HCT116 (cell line): ENCODE results near the gene ZFHX3. TPM values are rescaled to one million over a fixed set of nuclear protein-coding genes. Genes with fewer than 3 reads are reported as not detected.

Experiments used
- ATAC-seq: fragments of 200-7000 bp; cut with Tn5 transposase; 2 replicates; pipeline ENCODE4 v1.9.1; 2020; ENCODE audit warnings: mild to moderate bottlenecking, moderate library complexity
- BruUV-seq: library from RNA; stranded (reverse); fragments of 400-500 nt; replicated peaks from 2 replicates; lab custom pipeline; 2021; lab: Mats Ljungman, UMichigan
- CTCF ChIA-PET: fragments of 300-600 bp; sonication (Branson Sonifier 250); formaldehyde crosslinking; loops from one replicate; lab custom pipeline; 2021; ENCODE audit warnings: antibody characterized with exemption; lab: Charles Lee
- POLR2A ChIA-PET: fragments of 300-600, 350-600 bp; sonication (Branson Sonifier 250); formaldehyde crosslinking; loops from one replicate; lab custom pipeline; 2021; ENCODE audit warnings: antibody characterized with exemption; lab: Charles Lee
- RAD21 ChIA-PET, 2 experiments: fragments of 300-600 bp; sonication (Branson Sonifier 250); formaldehyde crosslinking; loops; one replicate each; lab custom pipeline; 2023; ENCODE audit warnings: low total read pairs in 2 of 2; ENCODE audit not compliant: uncharacterized antibody in 2 of 2, unreplicated experiment in 2 of 2, low non-redundant PET in 1 of 2; lab: Charles Lee
- DNase-seq: peaks from one replicate; pipeline ENCODE4 v3.0.0-alpha.2; 2010; ENCODE audit warnings: low read depth, low spot score
- H2AFZ ChIP-seq: fragments of 200-600 bp; shearing (Covaris generic), sonication (generic); 2 replicates; pipeline ENCODE4 v1.6.1; 2017; ENCODE audit warnings: low read depth, mixed run types, mixed read lengths, antibody characterized with exemption, low read length; ENCODE audit not compliant: poor library complexity, severe bottlenecking
- H3K27ac ChIP-seq: 2 replicates; pipeline ENCODE4 v1.5.1; 2012; ENCODE audit warnings: low read depth, low read length
- H3K27me3 ChIP-seq: fragments of 200-600 bp; sonication (generic); 2 replicates; pipeline ENCODE4 v1.6.1; 2016; ENCODE audit warnings: mixed run types, low read length, mixed read lengths; ENCODE audit not compliant: insufficient read depth
- H3K36me3 ChIP-seq, 2 experiments: fragments of 200-500 bp in 1 of 2; fragments of 200-600 bp in 1 of 2; sonication (Bioruptor generic) in 1 of 2; sonication (generic) in 1 of 2; 2 replicates each; pipeline versions ENCODE4 v1.5.1 to v1.6.1; 2014 to 2016; ENCODE audit warnings: low read length in 2 of 2, inconsistent platforms in 1 of 2, mixed read lengths in 1 of 2, mixed run types in 1 of 2; ENCODE audit not compliant: insufficient read depth in 2 of 2, control insufficient read depth in 1 of 2
- H3K4me1 ChIP-seq, 2 experiments: fragments of 200-600 bp in 1 of 2; sonication (generic) in 1 of 2; 2 replicates each; pipeline versions ENCODE4 v1.5.1 to v1.6.1; 2012 to 2017; ENCODE audit warnings: low read length in 2 of 2, inconsistent platforms in 1 of 2, mild to moderate bottlenecking in 1 of 2, mixed read lengths in 1 of 2, mixed run types in 1 of 2, moderate library complexity in 1 of 2; ENCODE audit not compliant: insufficient read depth in 2 of 2, control insufficient read depth in 1 of 2
- H3K4me2 ChIP-seq: fragments of 200-600 bp; sonication (generic); 2 replicates; pipeline ENCODE4 v1.6.1; 2017; ENCODE audit warnings: mixed run types, low read length, mixed read lengths
- H3K4me3 ChIP-seq, 2 experiments: fragments of 200-600 bp in 1 of 2; sonication (generic) in 1 of 2; replicated peaks in 1 of 2; 2 replicates each; pipeline ENCODE4 v1.5.1; 2011 to 2016; ENCODE audit warnings: low read length in 2 of 2, control low read depth in 1 of 2, low read depth in 1 of 2, mild to moderate bottlenecking in 1 of 2, mixed read lengths in 1 of 2, mixed run types in 1 of 2
- H3K79me2 ChIP-seq: fragments of 200-600 bp; sonication (generic); 2 replicates; pipeline ENCODE4 v1.6.1; 2017; ENCODE audit warnings: mild to moderate bottlenecking, mixed run types, low read length, moderate library complexity, mixed read lengths; ENCODE audit not compliant: insufficient read depth
- H3K9ac ChIP-seq: fragments of 200-600 bp; sonication (generic); 2 replicates; pipeline ENCODE4 v1.6.1; 2016; ENCODE audit warnings: low read length, mixed read lengths
- H3K9me2 ChIP-seq: fragments of 200-600 bp; sonication (generic), shearing (Covaris generic); 2 replicates; pipeline ENCODE4 v1.6.1; 2017; ENCODE audit warnings: mixed run types, mild to moderate bottlenecking, moderate library complexity; ENCODE audit not compliant: insufficient read depth
- H3K9me3 ChIP-seq, 2 experiments: fragments of 200-500 bp in 1 of 2; fragments of 200-600 bp in 1 of 2; sonication (Bioruptor generic) in 1 of 2; sonication (generic) in 1 of 2; 2 replicates each; pipeline ENCODE4 v1.6.1; 2014 to 2017; ENCODE audit warnings: low read length in 2 of 2, mixed read lengths in 2 of 2, inconsistent platforms in 1 of 2, low read depth in 1 of 2, mild to moderate bottlenecking in 1 of 2, mixed run types in 1 of 2, moderate library complexity in 1 of 2; ENCODE audit not compliant: control insufficient read depth in 1 of 2, insufficient read depth in 1 of 2
- H4K20me1 ChIP-seq: fragments of 200-600 bp; sonication (generic), shearing (Covaris generic); 2 replicates; pipeline ENCODE4 v1.6.1; 2017; ENCODE audit warnings: mixed run types, mild to moderate bottlenecking, moderate library complexity; ENCODE audit not compliant: insufficient read depth
- ATF3 ChIP-seq: IDR thresholded peaks from 2 replicates; pipeline ENCODE4 v1.6.1; 2012
- CBX3 ChIP-seq: IDR thresholded peaks from 2 replicates; pipeline ENCODE4 v1.6.1; 2012; ENCODE audit warnings: low read depth
- CEBPB ChIP-seq: IDR thresholded peaks from 2 replicates; pipeline ENCODE4 v1.6.1; 2012; ENCODE audit warnings: low read depth
- EGR1 ChIP-seq: IDR thresholded peaks from 2 replicates; pipeline ENCODE4 v1.6.1; 2012; ENCODE audit warnings: low read depth
- ELF1 ChIP-seq: IDR thresholded peaks from 2 replicates; pipeline ENCODE4 v1.6.1; 2012; ENCODE audit warnings: low read depth, borderline replicate concordance
- EZH2phosphoT487 ChIP-seq: fragments of 200-600 bp; IDR thresholded peaks from 2 replicates; pipeline ENCODE4 v1.6.1; 2018; ENCODE audit warnings: antibody characterized with exemption, borderline replicate concordance
- FOSL1 ChIP-seq: IDR thresholded peaks from 2 replicates; pipeline ENCODE4 v1.6.1; 2012; ENCODE audit warnings: low read depth
- JUND ChIP-seq: IDR thresholded peaks from 2 replicates; pipeline ENCODE4 v1.6.1; 2012
- POLR2A ChIP-seq: IDR thresholded peaks from 2 replicates; pipeline ENCODE4 v1.7.0; 2011; ENCODE audit warnings: borderline replicate concordance; ENCODE audit not compliant: insufficient read depth, insufficient read length; ENCODE audit errors: extremely low read depth
- RAD21 ChIP-seq: IDR thresholded peaks from 2 replicates; pipeline ENCODE4 v1.6.1; 2012; ENCODE audit warnings: low read depth, mild to moderate bottlenecking
- REST ChIP-seq: IDR thresholded peaks from 2 replicates; pipeline ENCODE4 v1.6.1; 2012; ENCODE audit warnings: low read depth
- SP1 ChIP-seq: IDR thresholded peaks from 2 replicates; pipeline ENCODE4 v1.6.1; 2012; ENCODE audit warnings: low read depth
- SRF ChIP-seq: IDR thresholded peaks from 2 replicates; pipeline ENCODE4 v1.6.1; 2012; ENCODE audit warnings: low read depth
- TCF7L2 ChIP-seq: IDR thresholded peaks from 2 replicates; pipeline ENCODE4 v1.7.0; 2011; ENCODE audit warnings: borderline replicate concordance, inconsistent platforms; ENCODE audit not compliant: insufficient read depth, insufficient read length; ENCODE audit errors: extremely low read depth
- YY1 ChIP-seq: IDR thresholded peaks from 2 replicates; pipeline ENCODE4 v1.6.1; 2011; ENCODE audit warnings: low read length, low read depth, moderate library complexity, mild to moderate bottlenecking; ENCODE audit not compliant: insufficient replicate concordance; ENCODE audit errors: extremely low read depth
- ZFX ChIP-seq: fragments of 450-650 bp; IDR thresholded peaks from 2 replicates; pipeline ENCODE4 v1.6.1; 2017
- ZNF274 ChIP-seq: fragments of 200-500 bp; sonication (Bioruptor generic); IDR thresholded peaks from 2 replicates; pipeline ENCODE4 v1.6.1; 2014; ENCODE audit warnings: mild to moderate bottlenecking, low read depth, low read length, inconsistent platforms
- intact Hi-C: fragments of 100-400 bp; cut with micrococcal nuclease; formaldehyde crosslinking; loops from 2 replicates; pipeline ENCODE4 v1.10.0; 2022
- total RNA-seq: library from RNA; stranded (reverse); gene quantifications from one replicate; pipeline ENCODE4 v1.2.1, GENCODE V29; 2021; ENCODE audit not compliant: unreplicated experiment
- TF ChIP-seq, protein P1 (sequence below), 3 experiments: fragments of 200-600 bp in 1 of 3; sonication (generic) in 1 of 3; IDR thresholded peaks in 2 of 3; conservative IDR thresholded peaks in 1 of 3; 2 replicates each; pipeline ENCODE4 v1.5.1; 2012 to 2017; ENCODE audit warnings: low read depth in 2 of 3, low read length in 2 of 3, antibody characterized with exemption in 1 of 3, borderline replicate concordance in 1 of 3, control low read depth in 1 of 3, mild to moderate bottlenecking in 1 of 3, mixed read lengths in 1 of 3, mixed run types in 1 of 3, moderate library complexity in 1 of 3; ENCODE audit not compliant: insufficient read depth in 1 of 3

Gene ZFHX3
- total RNA-seq, 1 experiment from 2014 or later = 6.3 TPM

DNA sequence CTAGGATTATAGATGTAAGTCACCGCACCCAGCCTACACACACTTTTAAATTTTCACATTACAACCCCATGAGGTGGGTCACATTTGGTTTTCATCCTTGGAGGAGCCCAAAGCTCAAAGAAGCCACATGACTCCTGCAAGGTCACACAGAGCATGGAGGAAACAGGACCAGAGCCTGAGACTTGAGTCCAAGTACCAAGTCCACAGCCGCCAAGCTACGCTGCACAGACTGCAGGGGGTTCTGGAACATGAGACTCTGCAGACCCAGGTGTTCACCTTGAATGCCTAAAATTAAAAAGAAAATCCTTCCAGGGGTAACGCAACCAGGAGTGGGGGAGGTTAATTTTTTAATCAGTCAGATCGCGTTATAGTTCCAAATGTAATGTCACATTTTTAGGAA, 150.2 kb downstream of the ZFHX3 start:
- no peak overlapping the region for H3K4me2 ChIP-seq
- no peaks in the 10 kb centered on the region for H3K9me2 ChIP-seq
- TF ChIP-seq EZH2phosphoT487 (no peak), TCF7L2 (no peak), SP1 (no peak), ZFX (no peak), SRF (no peak), CBX3 (no peak), RAD21 (no peak), FOSL1 (no peak), YY1 (no peak), ELF1 (no peak), CEBPB (no peak), EGR1 (no peak), JUND (no peak), ZNF274 (no peak), ATF3 (no peak), REST (no peak), POLR2A (no peak)
- TF ChIP-seq, protein P1, sequence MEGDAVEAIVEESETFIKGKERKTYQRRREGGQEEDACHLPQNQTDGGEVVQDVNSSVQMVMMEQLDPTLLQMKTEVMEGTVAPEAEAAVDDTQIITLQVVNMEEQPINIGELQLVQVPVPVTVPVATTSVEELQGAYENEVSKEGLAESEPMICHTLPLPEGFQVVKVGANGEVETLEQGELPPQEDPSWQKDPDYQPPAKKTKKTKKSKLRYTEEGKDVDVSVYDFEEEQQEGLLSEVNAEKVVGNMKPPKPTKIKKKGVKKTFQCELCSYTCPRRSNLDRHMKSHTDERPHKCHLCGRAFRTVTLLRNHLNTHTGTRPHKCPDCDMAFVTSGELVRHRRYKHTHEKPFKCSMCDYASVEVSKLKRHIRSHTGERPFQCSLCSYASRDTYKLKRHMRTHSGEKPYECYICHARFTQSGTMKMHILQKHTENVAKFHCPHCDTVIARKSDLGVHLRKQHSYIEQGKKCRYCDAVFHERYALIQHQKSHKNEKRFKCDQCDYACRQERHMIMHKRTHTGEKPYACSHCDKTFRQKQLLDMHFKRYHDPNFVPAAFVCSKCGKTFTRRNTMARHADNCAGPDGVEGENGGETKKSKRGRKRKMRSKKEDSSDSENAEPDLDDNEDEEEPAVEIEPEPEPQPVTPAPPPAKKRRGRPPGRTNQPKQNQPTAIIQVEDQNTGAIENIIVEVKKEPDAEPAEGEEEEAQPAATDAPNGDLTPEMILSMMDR (IDR thresholded peaks at IDR 0.05 in 2 of 3, conservative IDR thresholded peaks at IDR 0.05 in 1 of 3; ENCODE audit: borderline replicate concordance in 1 of 3, insufficient read depth in 1 of 3, low read depth in 2 of 3, low read length in 2 of 3) = no peak
- RAD21 ChIA-PET = no interaction called here
- DNase-seq (no peak), ATAC-seq (no peak)
- H3K27ac ChIP-seq = no peak overlapping the region
- H3K36me3 ChIP-seq = no peaks in the 10 kb centered on the region
- H3K4me3 ChIP-seq = no peak overlapping the region
- POLR2A ChIA-PET = no interaction called here
- CTCF ChIA-PET = no interaction called here
- no peaks in the 10 kb centered on the region for H4K20me1 ChIP-seq
- no peaks in the 10 kb centered on the region for H3K4me1 ChIP-seq
- H3K9me3 ChIP-seq = no peaks in the 10 kb centered on the region
- H3K79me2 ChIP-seq = no peaks in the 10 kb centered on the region
- H2AFZ ChIP-seq = no peak overlapping the region
- H3K27me3 ChIP-seq = no peaks in the 10 kb centered on the region
- H3K9ac ChIP-seq = no peak overlapping the region
- intact Hi-C loops = no loop called here
- BruUV-seq = no TSS peak
